Smooth muscle cell (in vitro differentiated cells): ENCODE results near the gene NANOS2. TPM values are rescaled to one million over a fixed set of nuclear protein-coding genes. Genes with fewer than 3 reads are reported as not detected.

Source experiments
- DNase-seq: peaks from one replicate; lab custom pipeline; 2025; ENCODE audit not compliant: unreplicated experiment; lab: John Stamatoyannopoulos, UW
- H2AFZ ChIP-seq: fragments of 200-600 bp; sonication (generic); 2 replicates; pipeline ENCODE4 v1.6.0; 2016; ENCODE audit warnings: antibody characterized with exemption, low read depth, mild to moderate bottlenecking
- H3F3A ChIP-seq: fragments of 200-600 bp; sonication (generic); 2 replicates; pipeline ENCODE4 v1.6.0; 2017; ENCODE audit warnings: antibody characterized with exemption, low read depth
- H3K27ac ChIP-seq: fragments of 200-600 bp; sonication (generic); 2 replicates; pipeline ENCODE4 v1.5.1; 2016; ENCODE audit warnings: low read depth, mild to moderate bottlenecking
- H3K27me3 ChIP-seq: fragments of 200-600 bp; sonication (generic); 2 replicates; pipeline ENCODE4 v1.6.1; 2016; ENCODE audit warnings: low read depth, mild to moderate bottlenecking
- H3K36me3 ChIP-seq: fragments of 200-600 bp; sonication (generic); 2 replicates; pipeline ENCODE4 v1.5.1; 2016; ENCODE audit warnings: low read depth
- H3K4me1 ChIP-seq: fragments of 200-600 bp; sonication (generic); 2 replicates; pipeline ENCODE4 v1.5.1; 2016; ENCODE audit warnings: low read depth
- H3K4me2 ChIP-seq: fragments of 200-600 bp; sonication (generic); 2 replicates; pipeline ENCODE4 v1.6.0; 2016; ENCODE audit warnings: mild to moderate bottlenecking
- H3K4me3 ChIP-seq: fragments of 200-600 bp; sonication (generic); 2 replicates; pipeline ENCODE4 v1.5.1; 2016; ENCODE audit warnings: mild to moderate bottlenecking
- H3K79me2 ChIP-seq: fragments of 200-600 bp; sonication (generic); 2 replicates; pipeline ENCODE4 v1.6.0; 2016; ENCODE audit warnings: low read depth, mild to moderate bottlenecking
- H3K9ac ChIP-seq: fragments of 200-600 bp; sonication (generic); 2 replicates; pipeline ENCODE4 v1.6.0; 2016; ENCODE audit warnings: low read depth
- H3K9me3 ChIP-seq: fragments of 200-600 bp; sonication (generic); replicated peaks from 2 replicates; pipeline ENCODE4 v1.5.1; 2016; ENCODE audit warnings: low read depth
- H4K20me1 ChIP-seq: fragments of 200-600 bp; sonication (generic); 2 replicates; pipeline ENCODE4 v1.6.0; 2016; ENCODE audit warnings: low read depth
- CTCF ChIP-seq: fragments of 200-600 bp; sonication (generic); IDR thresholded peaks from 2 replicates; pipeline ENCODE4 v1.5.1; 2017; ENCODE audit warnings: borderline replicate concordance, mild to moderate bottlenecking, antibody characterized with exemption; ENCODE audit not compliant: insufficient read depth, poor library complexity, severe bottlenecking
- WGBS: methylation state at CpG from one replicate; pipeline ENCODE4 v1.1.7; 2016; ENCODE audit warnings: low lambda C conversion rate; 5-methylcytosine and 5-hydroxymethylcytosine counted together
- polyA plus RNA-seq: library from polyadenylated mRNA; unstranded; fragments of >200 nt; fragmentation: Nextera tagmentation; extraction: Ambion mirVana; gene quantifications from 2 replicates; pipeline ENCODE4 v1.2.1, GENCODE V29; 2016
- total RNA-seq: library from RNA; depleted of rRNA; stranded (reverse); fragments of >200 nt; gene quantifications from 2 replicates; pipeline ENCODE4 v1.2.3, GENCODE V29; 2014

NANOS2 gene
- total and polyA plus RNA-seq, 2 experiments from 2014 or later, result not detected

- H4K20me1 ChIP-seq, result peaks cover 11% of the 10 kb centered on the region
- no peak overlapping the region for H2AFZ ChIP-seq
- peaks cover 10% of the 10 kb centered on the region for H3K79me2 ChIP-seq
- H3F3A ChIP-seq, result peaks cover 8% of the 10 kb centered on the region
- H3K36me3 ChIP-seq, result no peaks in the 10 kb centered on the region
- H3K27ac ChIP-seq, result no peak overlapping the region
- H3K4me3 ChIP-seq, result no peak overlapping the region
- WGBS, result 83% methylated on average over 6 of the region's 6 CpGs
- H3K4me2 ChIP-seq, result no peak overlapping the region
- H3K9me3 ChIP-seq, result no peaks in the 10 kb centered on the region
- no peaks in the 10 kb centered on the region for H3K27me3 ChIP-seq
- TF ChIP-seq CTCF, result no peak
- peaks cover 10% of the 10 kb centered on the region for H3K4me1 ChIP-seq
- no peak for DNase-seq
- H3K9ac ChIP-seq, result no peak overlapping the region
Measured at GRCh38 chr19:45889210-45889885, 25.2 kb downstream of the NANOS2 start.

GRCh38 chr19:45887200-45887710 is 27.3 kb downstream of the NANOS2 start:
- peaks cover 23% of the 10 kb centered on the region for H4K20me1 ChIP-seq
- peak overlapping the region; percentile 95 for H2AFZ ChIP-seq
- peak overlapping the region; percentile 97 for H3K27ac ChIP-seq
- H3K36me3 ChIP-seq, result no peaks in the 10 kb centered on the region
- peak overlapping the region; percentile 89 for H3K4me2 ChIP-seq
- peaks cover 18% of the 10 kb centered on the region for H3K79me2 ChIP-seq
- H3K4me1 ChIP-seq, result peaks cover 19% of the 10 kb centered on the region
- peaks cover 8% of the 10 kb centered on the region for H3F3A ChIP-seq
- H3K4me3 ChIP-seq, result peak overlapping the region; percentile 67
- H3K9me3 ChIP-seq, result no peaks in the 10 kb centered on the region
- no peak for DNase-seq
- WGBS, result 50% methylated on average over 10 of the region's 10 CpGs
- no peaks in the 10 kb centered on the region for H3K27me3 ChIP-seq
- TF ChIP-seq CTCF, result no peak
- H3K9ac ChIP-seq, result peak overlapping the region; percentile 97

- Histone ChIP-seq H3K9ac (peak overlapping the region; percentile 97), H3K79me2 (peaks cover 18% of the 10 kb centered on the region)
Measured at GRCh38 chr19:45886427-45887199, 28.0 kb downstream of the NANOS2 start.

More at GRCh38 chr19:45886427-45887199, 28.0 kb downstream of the NANOS2 start:
- Histone ChIP-seq H3K4me1 (peaks cover 20% of the 10 kb centered on the region), H3F3A (peaks cover 8% of the 10 kb centered on the region), H2AFZ (peak overlapping the region; percentile 95), H3K27me3 (no peaks in the 10 kb centered on the region), H3K9me3 (no peaks in the 10 kb centered on the region), H3K27ac (peak overlapping the region; percentile 97), H3K4me2 (peak overlapping the region; percentile 89), H3K36me3 (no peaks in the 10 kb centered on the region), H4K20me1 (peaks cover 23% of the 10 kb centered on the region), H3K4me3 (peak overlapping the region; percentile 67)
- WGBS, result under 1% methylated on average over 32 of the region's 32 CpGs
- peak; percentile 82 for DNase-seq
- TF ChIP-seq CTCF, result no peak
